Measurements from ENCODE around the gene IKZF3. TPM values are rescaled to one million over a fixed set of nuclear protein-coding genes. Genes with fewer than 3 reads are reported as not detected.

Gene IKZF3
- total and polyA plus RNA-seq, 9 donors: 0.09 to 0.38 (median 0.18) TPM

- peaks cover 15% of the 10 kb centered on the region for H3K27me3 ChIP-seq (ENCODE audit: control insufficient read depth, insufficient read depth, low read length)
- no CpG with 5 or more reads among the region's 1 CpG for WGBS (ENCODE audit: insufficient coverage)
- no peak for DNase-seq
- no peaks in the 10 kb centered on the region for H3K4me1 ChIP-seq (ENCODE audit: control insufficient read depth, insufficient read depth, low read length)
- H3K4me3 ChIP-seq (ENCODE audit: low read length): no peak overlapping the region
- H3K27ac ChIP-seq (ENCODE audit: low read length): no peak overlapping the region
- H3K36me3 ChIP-seq (ENCODE audit: control insufficient read depth, insufficient read depth, low read length): no peaks in the 10 kb centered on the region
- H3K9me3 ChIP-seq (replicated peaks; ENCODE audit: control insufficient read depth, low read depth, low read length): no peaks in the 10 kb centered on the region
Observed at GRCh38 chr17:39782980-39783379, 81.1 kb downstream of the IKZF3 start.

- 88% methylated on average over 3 of the region's 4 CpGs for WGBS (ENCODE audit: insufficient coverage)
- Histone ChIP-seq H3K4me1 (ENCODE audit: control insufficient read depth, insufficient read depth, low read length) (no peaks in the 10 kb centered on the region), H3K4me3 (ENCODE audit: low read length) (no peak overlapping the region), H3K36me3 (ENCODE audit: control insufficient read depth, insufficient read depth, low read length) (no peaks in the 10 kb centered on the region), H3K9me3 (replicated peaks; ENCODE audit: control insufficient read depth, low read depth, low read length) (no peaks in the 10 kb centered on the region), H3K27ac (ENCODE audit: low read length) (no peak overlapping the region), H3K27me3 (ENCODE audit: control insufficient read depth, insufficient read depth, low read length) (peaks cover 17% of the 10 kb centered on the region)
- DNase-seq: no peak
Observed at GRCh38 chr17:39782481-39782880, 81.6 kb downstream of the IKZF3 start.

- no peak for DNase-seq
- H3K4me1 ChIP-seq (ENCODE audit: control insufficient read depth, insufficient read depth, low read length): no peaks in the 10 kb centered on the region
- no peaks in the 10 kb centered on the region for H3K9me3 ChIP-seq (replicated peaks; ENCODE audit: control insufficient read depth, low read depth, low read length)
- H3K27me3 ChIP-seq (ENCODE audit: control insufficient read depth, insufficient read depth, low read length): peaks cover 17% of the 10 kb centered on the region
- H3K4me3 ChIP-seq (ENCODE audit: low read length): no peak overlapping the region
- H3K36me3 ChIP-seq (ENCODE audit: control insufficient read depth, insufficient read depth, low read length): no peaks in the 10 kb centered on the region
- no peak overlapping the region for H3K27ac ChIP-seq (ENCODE audit: low read length)
- 60% methylated on average over 1 of the region's 2 CpGs for WGBS (ENCODE audit: insufficient coverage)
Observed at GRCh38 chr17:39781861-39782213, 82.3 kb downstream of the IKZF3 start.

GRCh38 chr17:39781031-39781860 lies 82.9 kb downstream of the IKZF3 start:
- Histone ChIP-seq H3K27ac (ENCODE audit: low read length) (no peak overlapping the region), H3K27me3 (ENCODE audit: control insufficient read depth, insufficient read depth, low read length) (peaks cover 17% of the 10 kb centered on the region), H3K4me3 (ENCODE audit: low read length) (no peak overlapping the region), H3K9me3 (replicated peaks; ENCODE audit: control insufficient read depth, low read depth, low read length) (no peaks in the 10 kb centered on the region), H3K4me1 (ENCODE audit: control insufficient read depth, insufficient read depth, low read length) (no peaks in the 10 kb centered on the region), H3K36me3 (ENCODE audit: control insufficient read depth, insufficient read depth, low read length) (no peaks in the 10 kb centered on the region)
- no peak for DNase-seq
- WGBS (ENCODE audit: insufficient coverage): 15% methylated on average over 3 of the region's 6 CpGs

GRCh38 chr17:39777534-39778365 lies 86.4 kb downstream of the IKZF3 start:
- Histone ChIP-seq H3K4me3 (ENCODE audit: low read length) (no peak overlapping the region), H3K27ac (ENCODE audit: low read length) (no peak overlapping the region), H3K27me3 (ENCODE audit: control insufficient read depth, insufficient read depth, low read length) (peaks cover 21% of the 10 kb centered on the region), H3K4me1 (ENCODE audit: control insufficient read depth, insufficient read depth, low read length) (no peaks in the 10 kb centered on the region), H3K36me3 (ENCODE audit: control insufficient read depth, insufficient read depth, low read length) (no peaks in the 10 kb centered on the region), H3K9me3 (replicated peaks; ENCODE audit: control insufficient read depth, low read depth, low read length) (no peaks in the 10 kb centered on the region)
- 60% methylated on average over 1 of the region's 11 CpGs for WGBS (ENCODE audit: insufficient coverage)
- DNase-seq: no peak

GRCh38 chr17:39776252-39776651 lies 87.9 kb downstream of the IKZF3 start:
- peaks cover 19% of the 10 kb centered on the region for H3K27me3 ChIP-seq (ENCODE audit: control insufficient read depth, insufficient read depth, low read length)
- DNase-seq: no peak
- H3K27ac ChIP-seq (ENCODE audit: low read length): no peak overlapping the region
- no peaks in the 10 kb centered on the region for H3K9me3 ChIP-seq (replicated peaks; ENCODE audit: control insufficient read depth, low read depth, low read length)
- no peaks in the 10 kb centered on the region for H3K36me3 ChIP-seq (ENCODE audit: control insufficient read depth, insufficient read depth, low read length)
- no peak overlapping the region for H3K4me3 ChIP-seq (ENCODE audit: low read length)
- no peaks in the 10 kb centered on the region for H3K4me1 ChIP-seq (ENCODE audit: control insufficient read depth, insufficient read depth, low read length)

- no CpG with 5 or more reads among the region's 2 CpGs for WGBS (ENCODE audit: insufficient coverage)
- DNase-seq: no peak
- peaks cover 14% of the 10 kb centered on the region for H3K27me3 ChIP-seq (ENCODE audit: control insufficient read depth, insufficient read depth, low read length)
- H3K9me3 ChIP-seq (replicated peaks; ENCODE audit: control insufficient read depth, low read depth, low read length): no peaks in the 10 kb centered on the region
- no peak overlapping the region for H3K27ac ChIP-seq (ENCODE audit: low read length)
- no peak overlapping the region for H3K4me3 ChIP-seq (ENCODE audit: low read length)
- no peaks in the 10 kb centered on the region for H3K36me3 ChIP-seq (ENCODE audit: control insufficient read depth, insufficient read depth, low read length)
- H3K4me1 ChIP-seq (ENCODE audit: control insufficient read depth, insufficient read depth, low read length): no peaks in the 10 kb centered on the region
Observed at GRCh38 chr17:39775031-39775430, 89.1 kb downstream of the IKZF3 start.

- DNase-seq: no peak
- Histone ChIP-seq H3K4me1 (ENCODE audit: control insufficient read depth, insufficient read depth, low read length) (no peaks in the 10 kb centered on the region), H3K36me3 (ENCODE audit: control insufficient read depth, insufficient read depth, low read length) (no peaks in the 10 kb centered on the region), H3K4me3 (ENCODE audit: low read length) (no peak overlapping the region), H3K27me3 (ENCODE audit: control insufficient read depth, insufficient read depth, low read length) (peaks cover 10% of the 10 kb centered on the region), H3K27ac (ENCODE audit: low read length) (no peak overlapping the region), H3K9me3 (replicated peaks; ENCODE audit: control insufficient read depth, low read depth, low read length) (no peaks in the 10 kb centered on the region)
- no CpG with 5 or more reads among the region's 4 CpGs for WGBS (ENCODE audit: insufficient coverage)
Observed at GRCh38 chr17:39774047-39774446, 90.1 kb downstream of the IKZF3 start.

GRCh38 chr17:39772987-39773934 lies 90.9 kb downstream of the IKZF3 start:
- peaks cover 10% of the 10 kb centered on the region for H3K27me3 ChIP-seq (ENCODE audit: control insufficient read depth, insufficient read depth, low read length)
- H3K9me3 ChIP-seq (replicated peaks; ENCODE audit: control insufficient read depth, low read depth, low read length): no peaks in the 10 kb centered on the region
- no peak overlapping the region for H3K4me3 ChIP-seq (ENCODE audit: low read length)
- peak; percentile 77 for DNase-seq
- no peaks in the 10 kb centered on the region for H3K4me1 ChIP-seq (ENCODE audit: control insufficient read depth, insufficient read depth, low read length)
- H3K27ac ChIP-seq (ENCODE audit: low read length): peak overlapping the region; percentile 48
- no peaks in the 10 kb centered on the region for H3K36me3 ChIP-seq (ENCODE audit: control insufficient read depth, insufficient read depth, low read length)
- WGBS (ENCODE audit: insufficient coverage): no CpG with 5 or more reads among the region's 7 CpGs

- Histone ChIP-seq H3K4me1 (ENCODE audit: control insufficient read depth, insufficient read depth, low read length) (no peaks in the 10 kb centered on the region), H3K27me3 (ENCODE audit: control insufficient read depth, insufficient read depth, low read length) (peaks cover 8% of the 10 kb centered on the region), H3K4me3 (ENCODE audit: low read length) (no peak overlapping the region), H3K9me3 (replicated peaks; ENCODE audit: control insufficient read depth, low read depth, low read length) (no peaks in the 10 kb centered on the region), H3K27ac (ENCODE audit: low read length) (no peak overlapping the region), H3K36me3 (ENCODE audit: control insufficient read depth, insufficient read depth, low read length) (no peaks in the 10 kb centered on the region)
- no peak for DNase-seq
Observed at GRCh38 chr17:39772415-39772814, 91.7 kb downstream of the IKZF3 start.
